Keratinocyte (primary cell): Measurements from ENCODE around the gene STAC2. TPM values are rescaled to one million over a fixed set of nuclear protein-coding genes. Genes with fewer than 3 reads are reported as not detected.

Experiments used
- DNase-seq: peaks from one replicate; pipeline ENCODE4 v3.0.0-alpha.2; 2011; ENCODE audit warnings: low read depth, missing footprints, low spot score
- FAIRE-seq: peaks from 2 replicates; lab custom pipeline; 2011; peaks lifted over from hg19 to GRCh38; lab: Jason Lieb, UNC
- H2AFZ ChIP-seq: 2 replicates; pipeline ENCODE4 v1.6.0; 2012; ENCODE audit warnings: low read length, control low read depth, inconsistent platforms; ENCODE audit not compliant: control insufficient read depth
- H3K27ac ChIP-seq: 2 replicates; pipeline ENCODE4 v1.5.1; 2011; ENCODE audit warnings: low read length; ENCODE audit not compliant: control insufficient read depth, insufficient read depth
- H3K27me3 ChIP-seq: 3 replicates; pipeline ENCODE4 v1.6.0; 2011; ENCODE audit warnings: low read length; ENCODE audit not compliant: control insufficient read depth, insufficient read depth; ENCODE audit errors: extremely low read depth
- H3K36me3 ChIP-seq, 2 experiments: 2 replicates in 1 of 2; 3 replicates in 1 of 2; pipeline ENCODE4 v1.5.1; 2011; ENCODE audit warnings: low read length in 2 of 2, mild to moderate bottlenecking in 1 of 2; ENCODE audit not compliant: control insufficient read depth in 2 of 2, insufficient read depth in 2 of 2; ENCODE audit errors: extremely low read depth in 1 of 2
- H3K4me1 ChIP-seq: 3 replicates; pipeline ENCODE4 v1.5.1; 2011; ENCODE audit warnings: low read length; ENCODE audit not compliant: control insufficient read depth, insufficient read depth; ENCODE audit errors: extremely low read depth
- H3K4me2 ChIP-seq: 3 replicates; pipeline ENCODE4 v1.6.0; 2011; ENCODE audit warnings: low read depth, low read length; ENCODE audit not compliant: control insufficient read depth, insufficient read depth; ENCODE audit errors: extremely low read depth
- H3K4me3 ChIP-seq, 3 experiments: fragments of 200-600 bp in 1 of 3; sonication (generic) in 1 of 3; 2 replicates in 2 of 3; 3 replicates in 1 of 3; pipeline ENCODE4 v1.5.1; 2011 to 2016; ENCODE audit warnings: low read length in 3 of 3, mild to moderate bottlenecking in 3 of 3, control low read depth in 2 of 3, inconsistent platforms in 1 of 3, low read depth in 1 of 3, mixed read lengths in 1 of 3, mixed run types in 1 of 3, moderate library complexity in 1 of 3; ENCODE audit not compliant: control insufficient read depth in 2 of 3, insufficient read depth in 2 of 3; ENCODE audit errors: extremely low read depth in 1 of 3
- H3K79me2 ChIP-seq: 2 replicates; pipeline ENCODE4 v1.6.0; 2012; ENCODE audit warnings: low read length; ENCODE audit not compliant: control insufficient read depth, insufficient read depth
- H3K9ac ChIP-seq: 3 replicates; pipeline ENCODE4 v1.6.0; 2011; ENCODE audit warnings: low read length; ENCODE audit not compliant: control insufficient read depth, insufficient read depth; ENCODE audit errors: extremely low read depth
- H3K9me1 ChIP-seq: 3 replicates; pipeline ENCODE4 v1.6.0; 2011; ENCODE audit warnings: low read length; ENCODE audit not compliant: control insufficient read depth, insufficient read depth; ENCODE audit errors: extremely low read depth
- H3K9me3 ChIP-seq: 2 replicates; pipeline ENCODE4 v1.5.1; 2012; ENCODE audit warnings: low read depth, low read length; ENCODE audit not compliant: control insufficient read depth
- H4K20me1 ChIP-seq: 3 replicates; pipeline ENCODE4 v1.6.0; 2011; ENCODE audit warnings: low read length; ENCODE audit not compliant: control insufficient read depth, insufficient read depth; ENCODE audit errors: extremely low read depth
- EZH2 ChIP-seq: IDR thresholded peaks from one replicate; pipeline ENCODE4 v1.6.1; 2012; ENCODE audit warnings: inconsistent platforms, mild to moderate bottlenecking, low read length, moderate library complexity
- dilution Hi-C: fragments of 300-500 bp; cut with MboI; formaldehyde crosslinking; loops from one replicate; pipeline ENCODE4 v1.7.0; 2020; ENCODE audit warnings: low sequenced_read_pairs; ENCODE audit not compliant: extremely low pct_ligation_motif_present
- polyA plus RNA-seq, 5 experiments: library from polyadenylated mRNA; depleted of rRNA in 3 of 5; stranded (reverse) in 3 of 5; stranded (forward) in 1 of 5; unstranded in 1 of 5; fragments of >200 nt; gene quantifications; 1 replicate in 1 of 5; 2 replicates in 3 of 5; 3 replicates in 1 of 5; pipeline versions ENCODE4 v1.2.1 to v1.2.3, GENCODE V29; 2011 to 2012; ENCODE audit warnings: missing spikeins in 2 of 5, low read depth in 1 of 5, low replicate concordance in 1 of 5
- TF ChIP-seq, protein P1 (sequence below), 3 experiments: IDR thresholded peaks in 1 of 3; conservative IDR thresholded peaks in 1 of 3; optimal IDR thresholded peaks in 1 of 3; 2 replicates in 2 of 3; 3 replicates in 1 of 3; pipeline versions ENCODE3 to v1.5.1; 2011; ENCODE audit warnings: low read length in 3 of 3, mild to moderate bottlenecking in 3 of 3, moderate library complexity in 2 of 3, control low read depth in 1 of 3, inconsistent platforms in 1 of 3; ENCODE audit not compliant: insufficient read depth in 2 of 3; ENCODE audit errors: extremely low read depth in 1 of 3

The STAC2 gene
- polyA plus RNA-seq, 1 donor (not counting 4 experiments of a cell fraction or from before 2014, with no cell fraction given): not detected

DNA sequence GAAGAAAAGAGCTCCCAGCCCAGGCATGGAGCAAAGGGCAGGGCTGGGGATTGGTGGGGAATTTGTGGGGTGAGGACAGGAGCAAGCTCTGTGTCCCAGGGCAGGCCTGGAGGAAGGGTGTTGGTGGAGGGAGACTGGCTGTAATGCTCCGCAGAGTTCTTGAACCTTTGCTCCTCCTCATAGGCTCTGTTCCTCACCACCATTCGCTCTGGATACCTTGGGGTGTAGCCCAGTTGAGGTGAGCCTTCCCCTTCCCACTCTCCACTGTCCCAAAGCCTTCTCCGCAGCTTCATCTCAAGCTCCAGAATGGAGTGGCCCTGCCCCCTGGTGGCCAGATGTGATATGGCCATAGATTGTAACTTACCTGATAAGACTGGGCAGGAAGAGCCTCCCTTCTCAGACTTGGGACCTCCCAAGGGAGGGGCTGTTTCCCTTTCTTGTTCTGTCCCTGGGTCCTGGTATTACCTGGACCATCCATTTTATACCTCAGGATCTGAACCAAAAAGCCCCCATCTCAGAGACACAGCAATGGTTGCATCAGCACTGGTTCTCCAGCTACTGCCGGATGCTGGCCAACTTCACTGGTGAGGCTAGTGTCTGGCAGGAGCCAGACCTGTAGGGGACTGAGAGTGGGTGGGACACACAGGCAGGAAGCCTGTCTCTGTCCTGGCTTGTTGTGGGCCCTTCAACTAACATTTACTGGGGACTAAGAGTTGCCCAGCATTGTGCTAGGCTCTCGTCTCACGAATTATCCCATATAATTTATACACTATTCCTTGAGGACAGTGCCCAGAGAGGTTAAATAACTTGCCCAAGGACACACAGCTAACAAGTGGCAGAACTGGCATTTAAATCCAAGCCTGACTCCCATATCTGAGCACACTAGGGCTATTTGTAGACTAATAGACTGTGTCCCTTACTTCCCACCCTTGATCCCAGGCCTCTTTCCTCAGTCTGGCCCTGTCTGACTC is 19.1 kb upstream of the STAC2 start:
- FAIRE-seq: peak; percentile 86
- Histone ChIP-seq H3K9ac (no peak overlapping the region), H3K4me2 (no peak overlapping the region), H3K4me3 (no peak overlapping the region), H3K27ac (no peak overlapping the region), H3K9me1 (no peaks in the 10 kb centered on the region), H2AFZ (no peak overlapping the region), H3K9me3 (no peaks in the 10 kb centered on the region), H3K36me3 (peaks cover 0 to 2% of the 10 kb centered on the region in 2 experiments), H3K79me2 (no peaks in the 10 kb centered on the region), H3K27me3 (no peaks in the 10 kb centered on the region), H4K20me1 (no peaks in the 10 kb centered on the region), H3K4me1 (peaks cover 3% of the 10 kb centered on the region)
- TF ChIP-seq EZH2: no peak
- TF ChIP-seq, protein P1, sequence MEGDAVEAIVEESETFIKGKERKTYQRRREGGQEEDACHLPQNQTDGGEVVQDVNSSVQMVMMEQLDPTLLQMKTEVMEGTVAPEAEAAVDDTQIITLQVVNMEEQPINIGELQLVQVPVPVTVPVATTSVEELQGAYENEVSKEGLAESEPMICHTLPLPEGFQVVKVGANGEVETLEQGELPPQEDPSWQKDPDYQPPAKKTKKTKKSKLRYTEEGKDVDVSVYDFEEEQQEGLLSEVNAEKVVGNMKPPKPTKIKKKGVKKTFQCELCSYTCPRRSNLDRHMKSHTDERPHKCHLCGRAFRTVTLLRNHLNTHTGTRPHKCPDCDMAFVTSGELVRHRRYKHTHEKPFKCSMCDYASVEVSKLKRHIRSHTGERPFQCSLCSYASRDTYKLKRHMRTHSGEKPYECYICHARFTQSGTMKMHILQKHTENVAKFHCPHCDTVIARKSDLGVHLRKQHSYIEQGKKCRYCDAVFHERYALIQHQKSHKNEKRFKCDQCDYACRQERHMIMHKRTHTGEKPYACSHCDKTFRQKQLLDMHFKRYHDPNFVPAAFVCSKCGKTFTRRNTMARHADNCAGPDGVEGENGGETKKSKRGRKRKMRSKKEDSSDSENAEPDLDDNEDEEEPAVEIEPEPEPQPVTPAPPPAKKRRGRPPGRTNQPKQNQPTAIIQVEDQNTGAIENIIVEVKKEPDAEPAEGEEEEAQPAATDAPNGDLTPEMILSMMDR (optimal IDR thresholded peaks at IDR 0.05 in 1 of 3, IDR thresholded peaks at IDR 0.05 in 1 of 3, conservative IDR thresholded peaks at IDR 0.05 in 1 of 3; ENCODE audit: extremely low read depth in 1 of 3, insufficient read depth in 2 of 3, low read length in 3 of 3): peak; percentile 94 to 98 (median 95)
- peak; percentile 46 for DNase-seq
- dilution Hi-C loops: no loop called here

DNA sequence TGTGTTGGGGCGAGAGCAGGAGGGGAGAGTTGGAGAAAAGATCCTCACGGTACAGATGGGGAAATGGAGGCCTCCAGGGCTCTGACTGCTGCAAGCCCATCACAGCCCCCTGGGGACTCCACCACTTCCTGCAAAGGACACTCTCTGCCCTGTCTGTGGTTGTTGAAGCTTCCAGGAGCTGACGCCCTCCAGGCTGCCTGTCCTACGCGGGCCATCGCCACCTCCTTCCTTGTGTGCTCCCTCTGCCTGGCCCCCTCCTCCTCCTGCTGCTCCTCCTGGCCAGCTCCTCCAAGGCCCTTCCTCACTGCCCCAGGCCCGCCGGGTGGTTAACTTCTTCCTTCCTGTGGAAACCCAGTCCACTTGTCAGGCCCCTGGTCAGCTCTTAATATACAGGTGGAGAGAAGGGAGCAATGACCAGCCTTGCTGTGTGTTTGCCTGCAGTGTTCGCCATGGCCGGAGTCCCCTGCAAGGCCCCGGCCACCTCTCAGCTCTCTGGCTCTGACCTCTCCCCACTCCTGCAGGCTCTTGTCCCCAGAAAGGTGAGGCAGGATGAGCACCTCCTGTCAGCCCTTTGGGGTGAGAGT is 18.4 kb upstream of the STAC2 start:
- Histone ChIP-seq H3K4me3 (no peak overlapping the region), H3K9me1 (no peaks in the 10 kb centered on the region), H3K27ac (no peak overlapping the region), H3K4me1 (peaks cover 3% of the 10 kb centered on the region), H3K9me3 (no peaks in the 10 kb centered on the region), H3K36me3 (peaks cover 0 to 2% of the 10 kb centered on the region in 2 experiments), H3K4me2 (no peak overlapping the region), H2AFZ (no peak overlapping the region), H4K20me1 (no peaks in the 10 kb centered on the region), H3K27me3 (no peaks in the 10 kb centered on the region), H3K79me2 (no peaks in the 10 kb centered on the region), H3K9ac (no peak overlapping the region)
- no peak for FAIRE-seq
- DNase-seq: no peak
- TF ChIP-seq, protein P1 (optimal IDR thresholded peaks at IDR 0.05 in 1 of 3, IDR thresholded peaks at IDR 0.05 in 1 of 3, conservative IDR thresholded peaks at IDR 0.05 in 1 of 3; ENCODE audit: extremely low read depth in 1 of 3, insufficient read depth in 2 of 3, low read length in 3 of 3): no peak
- no peak for TF ChIP-seq EZH2
- dilution Hi-C loops: no loop called here
